GM18868 (cell line): Measurements from ENCODE around the gene GRIN1.

Experiments
- ATAC-seq: cut with Tn5 transposase; IDR thresholded peaks from one replicate; pipeline ENCODE4 v1.9.1; 2021; ENCODE audit warnings: mild to moderate bottlenecking, moderate library complexity; ENCODE audit not compliant: unreplicated experiment

GRIN1 gene

GRCh38 chr9:137189297-137190295 is 50.6 kb downstream of the GRIN1 start:
- no peak for ATAC-seq

DNA sequence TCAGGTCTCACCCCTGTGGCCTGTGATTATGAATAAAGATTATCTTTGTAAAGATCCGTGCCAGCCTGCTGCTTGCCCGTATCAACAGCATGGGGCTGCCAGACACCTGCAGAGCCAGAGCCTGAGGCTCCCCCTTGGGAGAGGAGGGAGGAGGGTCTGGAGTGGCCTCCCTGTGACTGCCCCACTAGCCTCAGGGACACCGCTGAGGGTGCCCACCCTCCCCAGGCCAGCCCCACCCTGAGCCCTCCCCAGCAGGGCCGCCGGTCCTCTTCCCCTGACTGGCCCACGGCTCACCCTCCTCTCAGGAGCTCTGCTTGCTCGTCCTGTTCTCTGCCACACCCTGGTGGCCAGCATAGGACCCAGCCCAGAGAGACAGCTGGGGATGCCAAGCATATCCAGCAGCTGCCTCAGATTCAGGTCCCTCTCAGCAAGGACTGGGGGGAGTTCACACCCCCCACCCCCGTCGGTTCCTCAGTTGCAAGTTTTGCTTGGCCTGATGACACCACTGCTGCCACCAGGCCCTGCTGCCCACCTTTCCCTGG is 51.4 kb downstream of the GRIN1 start:
- ATAC-seq = no peak

- ATAC-seq = no peak
Measured at GRCh38 chr9:137191245-137191644, 52.3 kb downstream of the GRIN1 start.

DNA sequence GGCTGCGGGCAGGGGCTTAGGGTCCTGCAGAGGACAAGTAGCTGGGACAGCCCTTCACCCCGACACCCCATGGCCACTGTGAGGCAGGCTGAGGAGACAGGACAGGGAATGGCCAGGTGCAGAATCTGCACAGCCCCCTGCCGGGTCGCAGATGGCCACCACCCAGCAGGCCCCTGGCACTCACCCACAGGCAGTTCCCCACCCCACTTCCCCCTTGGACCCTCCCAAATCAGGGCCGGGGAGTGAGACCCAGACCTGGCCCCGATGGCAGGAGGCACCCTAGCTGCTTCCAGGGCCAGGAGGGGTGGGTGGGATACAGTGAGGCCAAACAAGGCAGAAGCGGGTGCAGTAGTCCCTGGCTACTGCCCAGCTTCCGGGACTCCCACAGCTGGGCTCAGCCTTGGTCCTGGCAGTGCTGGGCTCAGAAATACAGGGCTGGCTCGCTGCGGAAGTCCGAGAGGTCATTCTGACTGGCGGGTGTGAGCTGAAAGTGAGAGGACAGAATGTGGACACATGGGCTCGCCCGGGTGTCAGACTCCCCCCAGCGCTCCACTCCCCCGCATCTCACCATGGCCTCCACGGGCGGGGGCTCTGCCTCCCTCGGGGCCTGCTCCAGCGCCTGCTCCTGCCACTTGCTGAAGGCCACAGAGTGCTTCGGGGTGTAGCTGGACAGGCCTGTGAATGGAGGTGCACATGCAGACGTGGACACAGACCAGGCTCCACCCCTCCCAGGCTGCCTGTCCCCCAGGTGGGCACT is 52.9 kb downstream of the GRIN1 start:
- ATAC-seq = no peak

DNA sequence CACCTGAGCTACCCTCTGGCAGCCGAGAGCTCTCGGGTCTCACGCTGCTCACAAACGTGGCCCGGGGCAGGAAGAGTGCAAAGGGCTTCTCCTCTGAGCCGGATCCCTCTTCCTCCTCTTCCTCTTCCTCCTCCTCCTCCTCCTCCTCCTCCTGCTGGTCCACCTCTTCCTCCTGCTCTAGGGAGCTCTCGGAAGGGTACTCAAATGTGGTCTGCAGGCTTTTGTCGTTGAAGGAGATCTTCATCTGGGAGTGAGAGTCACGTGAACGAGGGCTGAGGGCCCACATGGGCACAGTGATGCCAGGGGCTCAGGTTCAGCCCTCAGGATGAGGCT is 53.5 kb downstream of the GRIN1 start:
- no peak for ATAC-seq

DNA sequence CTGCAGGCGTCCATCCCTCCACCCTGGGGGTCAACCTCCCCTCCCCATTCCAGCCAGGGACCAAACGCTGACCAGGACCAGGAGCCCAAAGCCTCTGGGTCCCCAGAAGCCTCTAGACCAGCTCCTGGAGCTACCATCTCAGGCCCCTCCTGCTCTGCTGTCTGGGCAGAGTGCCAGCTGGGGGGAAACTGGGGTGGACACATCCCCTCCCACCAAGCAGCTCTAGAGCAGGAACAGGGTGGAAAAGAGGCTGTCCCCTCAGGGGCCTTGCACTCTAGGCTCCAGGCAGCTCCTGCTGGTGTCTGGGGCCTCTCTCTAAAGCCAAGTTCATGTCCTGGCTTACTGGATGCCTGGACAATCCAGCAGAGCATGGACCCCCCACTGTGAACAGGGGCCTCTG is 53.9 kb downstream of the GRIN1 start:
- ATAC-seq = no peak

DNA sequence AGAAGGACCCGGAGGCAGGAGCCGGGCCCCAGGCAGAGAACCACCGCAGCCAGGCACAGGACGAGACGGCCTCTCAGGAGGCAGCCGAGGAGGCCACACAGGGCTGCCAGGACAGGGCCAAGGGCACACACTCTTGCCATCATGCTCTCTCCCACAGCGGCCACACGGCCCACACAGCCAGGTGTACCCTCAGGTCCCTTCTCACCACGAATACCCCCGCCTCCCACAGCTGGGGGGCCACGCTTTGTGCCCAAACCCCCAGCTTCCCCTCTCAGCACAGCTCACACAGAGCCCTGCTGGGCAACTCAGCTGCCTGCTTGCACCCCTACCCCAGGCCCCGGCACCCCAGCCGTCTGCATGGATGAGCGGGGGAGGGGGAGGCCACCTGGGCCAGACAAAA is 54.8 kb downstream of the GRIN1 start:
- no peak for ATAC-seq

- no peak for ATAC-seq
Measured at GRCh38 chr9:137194388-137194787, 55.4 kb downstream of the GRIN1 start.

- ATAC-seq = no peak
Measured at GRCh38 chr9:137194909-137195308, 56.0 kb downstream of the GRIN1 start.

GRCh38 chr9:137195525-137196220 is 56.7 kb downstream of the GRIN1 start:
- no peak for ATAC-seq

DNA sequence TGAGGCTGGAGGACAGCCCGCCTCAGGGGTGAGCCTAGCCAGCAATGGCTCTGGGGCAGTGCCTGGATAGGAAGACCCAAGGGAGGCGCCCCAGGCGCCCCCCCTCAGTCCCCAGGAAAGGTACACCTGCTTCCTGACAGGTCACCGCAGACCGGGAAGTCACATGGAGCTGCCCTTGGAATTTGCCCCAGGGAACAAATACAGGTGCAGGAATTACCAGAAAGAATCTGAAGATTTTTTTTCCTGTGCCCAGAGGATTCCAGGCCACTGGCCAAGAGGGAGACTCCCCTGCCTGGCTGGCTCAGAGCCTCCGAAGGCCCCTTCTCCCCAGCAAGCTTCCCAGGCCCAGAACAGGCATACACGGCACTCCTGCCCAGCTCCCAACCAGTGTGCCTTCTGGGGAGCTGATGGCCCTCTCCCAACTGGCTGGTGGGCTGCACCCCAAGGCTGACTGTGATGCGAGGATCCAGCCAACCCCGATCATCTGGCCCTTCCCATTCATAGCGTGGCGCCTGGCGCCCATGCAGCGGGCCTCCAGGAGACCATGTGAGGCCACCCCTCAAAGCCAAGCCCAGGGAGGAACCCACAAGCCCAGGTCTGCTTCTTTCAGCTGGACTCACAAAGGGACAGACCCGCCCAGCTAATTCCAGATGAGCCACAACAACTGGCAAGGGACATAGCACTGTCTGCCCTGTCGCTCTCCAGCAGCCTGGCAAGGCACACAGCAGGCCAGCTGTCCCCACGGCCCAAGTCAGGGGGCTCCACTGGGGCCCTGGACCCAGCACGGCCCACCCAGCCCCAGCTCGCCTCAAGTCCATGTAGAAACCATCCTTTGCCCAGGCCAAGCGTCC is 59.3 kb downstream of the GRIN1 start:
- ATAC-seq = no peak

- no peak for ATAC-seq
Measured at GRCh38 chr9:137198902-137199283, 59.9 kb downstream of the GRIN1 start.

GRCh38 chr9:137199411-137200121 is 60.6 kb downstream of the GRIN1 start:
- no peak for ATAC-seq

- ATAC-seq = peak; percentile 88
Measured at GRCh38 chr9:137200311-137201204, 61.6 kb downstream of the GRIN1 start, which contains the start of gene TPRN. Gene TPRN (minus strand): TSS chr9:137200741. CDS start chr9:137200711, 30 bp downstream.

DNA sequence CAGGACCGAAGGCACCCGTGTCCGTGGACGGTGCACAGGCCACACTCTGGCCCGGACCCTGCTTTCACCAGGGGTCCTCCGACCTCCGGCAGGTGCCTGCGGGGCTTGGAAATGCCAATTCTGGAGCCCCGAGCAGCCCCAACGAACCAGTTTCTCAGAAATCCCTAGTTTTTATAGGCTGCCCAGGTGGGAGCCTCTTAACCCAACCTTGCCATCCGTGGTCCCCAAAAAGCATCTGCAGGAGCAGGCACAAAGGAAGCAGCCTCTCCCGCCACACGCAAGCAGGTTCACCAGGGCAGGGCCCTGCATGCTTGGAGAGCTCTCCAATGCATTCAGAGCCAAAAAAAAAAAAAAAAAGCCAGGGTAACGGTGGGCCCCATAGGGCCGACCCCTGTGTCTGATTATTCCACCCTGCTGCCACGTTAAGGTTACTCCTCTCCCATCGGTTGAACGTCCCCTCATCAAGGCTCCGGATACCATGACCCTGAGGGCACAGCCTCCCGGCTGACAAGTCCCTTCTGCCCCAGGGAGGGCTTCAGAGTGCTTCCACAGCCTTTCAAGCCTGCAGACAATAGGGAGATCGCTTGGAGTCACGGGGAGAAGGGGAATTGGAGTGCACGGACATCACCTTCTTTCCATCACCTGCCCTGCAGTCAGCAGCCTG is 62.4 kb downstream of the GRIN1 start:
- ATAC-seq = no peak

GRCh38 chr9:137202966-137203365 is 64.0 kb downstream of the GRIN1 start:
- ATAC-seq = no peak

GRCh38 chr9:137204731-137205125 is 65.8 kb downstream of the GRIN1 start:
- ATAC-seq = no peak
